Measurements from ENCODE around the gene BCAP29. TPM values are rescaled to one million over a fixed set of nuclear protein-coding genes. Genes with fewer than 3 reads are reported as not detected.

The BCAP29 gene
- total and polyA plus RNA-seq, 2 of the 8 experiments (the other 6 are each of a cell fraction or from before 2014, with no cell fraction given) = 6.8 to 18.1 TPM

DNA sequence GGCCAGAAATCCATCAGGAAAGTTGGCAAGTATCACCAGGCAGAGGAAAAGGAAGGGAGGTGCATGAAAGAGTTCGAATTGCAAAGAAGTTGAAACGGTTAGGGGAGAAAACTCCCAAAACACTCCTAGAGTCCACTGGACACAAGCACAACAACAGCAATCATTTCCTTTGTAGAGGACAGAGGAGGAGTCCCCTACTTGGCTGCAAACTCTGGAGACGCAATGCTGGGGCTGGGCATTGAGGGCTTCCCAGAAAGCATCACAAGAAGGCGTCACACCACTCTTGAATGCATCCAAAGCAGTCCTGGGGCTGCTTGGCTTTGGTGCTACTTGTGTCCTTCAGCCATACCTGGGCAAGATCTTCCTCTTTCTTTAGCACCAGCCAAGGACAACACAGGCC is 62.5 kb downstream of the BCAP29 start (continued):
- TF ChIP-seq KDM4A (IDR thresholded peaks at IDR 0.05; ENCODE audit: low read depth, low read length, severe bottlenecking) = no peak
- no peak for TF ChIP-seq CHD1 (IDR thresholded peaks at IDR 0.05; ENCODE audit: low read depth, low read length)
- no peak for TF ChIP-seq CHD2 (IDR thresholded peaks at IDR 0.05; ENCODE audit: low read length)

Measured in H1 (cell line).